GM18870 (cell line): ENCODE data around the gene CD7.

Experiments used
- ATAC-seq: cut with Tn5 transposase; IDR thresholded peaks from one replicate; pipeline ENCODE4 v1.9.1; 2021; ENCODE audit warnings: moderate library complexity; ENCODE audit not compliant: unreplicated experiment

Gene CD7

GRCh38 chr17:82346342-82347300, 29.2 kb upstream of the CD7 start:
- no peak for ATAC-seq

- no peak for ATAC-seq
Measured at GRCh38 chr17:82345151-82345976, 28.0 kb upstream of the CD7 start.

- ATAC-seq: no peak
Measured at GRCh38 chr17:82344175-82344907, 26.9 kb upstream of the CD7 start.

- no peak for ATAC-seq
Measured at GRCh38 chr17:82343560-82343959, 26.2 kb upstream of the CD7 start.

- no peak for ATAC-seq
Measured at GRCh38 chr17:82342361-82343079, 25.1 kb upstream of the CD7 start.

GRCh38 chr17:82339634-82340580, 22.5 kb upstream of the CD7 start:
- ATAC-seq: no peak

GRCh38 chr17:82338858-82339633, 21.6 kb upstream of the CD7 start:
- ATAC-seq: no peak

GRCh38 chr17:82334622-82335394, 17.4 kb upstream of the CD7 start:
- no peak for ATAC-seq

- no peak for ATAC-seq
Measured at GRCh38 chr17:82334204-82334621, 16.8 kb upstream of the CD7 start.

- ATAC-seq: no peak
Measured at GRCh38 chr17:82333279-82334171, 16.1 kb upstream of the CD7 start, which contains the start of gene SECTM1. Gene SECTM1 (minus strand): TSS chr17:82333766. CDS start chr17:82327240, 6,526 bp downstream.

GRCh38 chr17:82332669-82333278, 15.4 kb upstream of the CD7 start:
- ATAC-seq: no peak

- no peak for ATAC-seq
Measured at GRCh38 chr17:82331345-82331939, 14.0 kb upstream of the CD7 start.

- ATAC-seq: no peak
Measured at GRCh38 chr17:82330322-82331239, 13.2 kb upstream of the CD7 start.

GRCh38 chr17:82329683-82330321, 12.4 kb upstream of the CD7 start:
- no peak for ATAC-seq
